Ovary (tissue), 3 donors: ENCODE data around the gene HS6ST2.

Experiments
- POLR2A ChIP-seq: fragments of 450-650 bp; IDR thresholded peaks from one replicate; pipeline ENCODE4 v1.6.1; 2017; ENCODE audit warnings: antibody characterized with exemption, mild to moderate bottlenecking, moderate library complexity
- TF ChIP-seq, protein P1 (sequence below), 3 donors: fragments of 450-650 bp in 2 of 3; fragments of 200-600 bp in 1 of 3; IDR thresholded peaks; one replicate each; pipeline versions ENCODE4 v1.5.1 to v1.8.0; 2016 to 2022; ENCODE audit warnings: antibody characterized with exemption in 3 of 3, mild to moderate bottlenecking in 1 of 3
- donor health status: DM: no; HTN: no; CAD: no.

- TF ChIP-seq POLR2A: no peak
- TF ChIP-seq, protein P1, sequence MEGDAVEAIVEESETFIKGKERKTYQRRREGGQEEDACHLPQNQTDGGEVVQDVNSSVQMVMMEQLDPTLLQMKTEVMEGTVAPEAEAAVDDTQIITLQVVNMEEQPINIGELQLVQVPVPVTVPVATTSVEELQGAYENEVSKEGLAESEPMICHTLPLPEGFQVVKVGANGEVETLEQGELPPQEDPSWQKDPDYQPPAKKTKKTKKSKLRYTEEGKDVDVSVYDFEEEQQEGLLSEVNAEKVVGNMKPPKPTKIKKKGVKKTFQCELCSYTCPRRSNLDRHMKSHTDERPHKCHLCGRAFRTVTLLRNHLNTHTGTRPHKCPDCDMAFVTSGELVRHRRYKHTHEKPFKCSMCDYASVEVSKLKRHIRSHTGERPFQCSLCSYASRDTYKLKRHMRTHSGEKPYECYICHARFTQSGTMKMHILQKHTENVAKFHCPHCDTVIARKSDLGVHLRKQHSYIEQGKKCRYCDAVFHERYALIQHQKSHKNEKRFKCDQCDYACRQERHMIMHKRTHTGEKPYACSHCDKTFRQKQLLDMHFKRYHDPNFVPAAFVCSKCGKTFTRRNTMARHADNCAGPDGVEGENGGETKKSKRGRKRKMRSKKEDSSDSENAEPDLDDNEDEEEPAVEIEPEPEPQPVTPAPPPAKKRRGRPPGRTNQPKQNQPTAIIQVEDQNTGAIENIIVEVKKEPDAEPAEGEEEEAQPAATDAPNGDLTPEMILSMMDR (IDR thresholded peaks at IDR 0.05): no peak
Measured at GRCh38 chrX:132609362-132609848, 349.0 kb downstream of the HS6ST2 start.
